ENCODE data around the gene CDC42EP2.
A peak's percentile ranks its signal among the peaks of the same experiment; 100 is the strongest.

Gene CDC42EP2

GRCh38 chr11:65314501-65315203 is at the start of gene CDC42EP2:
TSS of gene CDC42EP2 (plus strand) at chr11:65314866. CDS start at chr11:65320899, 6,033 bp downstream.
- peak; percentile 47 for DNase-seq

- DNase-seq: no peak
These were observed 48.5 kb upstream of the CDC42EP2 start for GRCh38 chr11:65266210-65266609.

- no peak for DNase-seq
These were observed 39.7 kb upstream of the CDC42EP2 start for GRCh38 chr11:65274735-65275682.

- no peak for DNase-seq
These were observed 38.8 kb upstream of the CDC42EP2 start for GRCh38 chr11:65275906-65276305.

GRCh38 chr11:65277631-65278277 is 36.9 kb upstream of the CDC42EP2 start:
- DNase-seq: no peak

- no peak for DNase-seq
These were observed 36.3 kb upstream of the CDC42EP2 start for GRCh38 chr11:65278356-65278755.

- no peak for DNase-seq
These were observed 35.4 kb upstream of the CDC42EP2 start for GRCh38 chr11:65279279-65279678.

- no peak for DNase-seq
These were observed 34.8 kb upstream of the CDC42EP2 start for GRCh38 chr11:65279741-65280440.

- DNase-seq: no peak
These were observed 34.0 kb upstream of the CDC42EP2 start for GRCh38 chr11:65280646-65281045.

- DNase-seq: no peak
These were observed 28.0 kb upstream of the CDC42EP2 start for GRCh38 chr11:65286686-65287085.

GRCh38 chr11:65287601-65288000 is 27.1 kb upstream of the CDC42EP2 start:
- no peak for DNase-seq

- DNase-seq: no peak
These were observed 25.7 kb upstream of the CDC42EP2 start for GRCh38 chr11:65288706-65289536.

- no peak for DNase-seq
These were observed 24.1 kb upstream of the CDC42EP2 start for GRCh38 chr11:65290448-65291165.

- no peak for DNase-seq
These were observed 23.1 kb upstream of the CDC42EP2 start for GRCh38 chr11:65291613-65292012.

GRCh38 chr11:65292890-65293289 is 21.8 kb upstream of the CDC42EP2 start:
- DNase-seq: no peak

GRCh38 chr11:65293909-65294381 is 20.7 kb upstream of the CDC42EP2 start:
- DNase-seq: no peak

GRCh38 chr11:65295001-65295400 is 19.7 kb upstream of the CDC42EP2 start:
- DNase-seq: no peak

- no peak for DNase-seq
These were observed 18.9 kb upstream of the CDC42EP2 start for GRCh38 chr11:65295571-65296341.

- no peak for DNase-seq
These were observed 17.5 kb upstream of the CDC42EP2 start for GRCh38 chr11:65297026-65297672.

GRCh38 chr11:65298131-65298535 is 16.5 kb upstream of the CDC42EP2 start:
- no peak for DNase-seq

Data from GDM1 (cell line).